Hepatocyte (in vitro differentiated cells): ENCODE results near the gene PVR.

ENCODE experiments used
- CTCF ChIP-seq: fragments of 200-600 bp; sonication (generic); IDR thresholded peaks from 2 replicates; pipeline ENCODE4 v1.5.1; 2016; ENCODE audit warnings: antibody characterized with exemption, mild to moderate bottlenecking; ENCODE audit not compliant: poor library complexity
- EZH2 ChIP-seq: fragments of 200-600 bp; sonication (generic); IDR thresholded peaks from 2 replicates; pipeline ENCODE4 v1.6.1; 2016; ENCODE audit warnings: antibody characterized with exemption, mild to moderate bottlenecking, borderline replicate concordance
- EZH2phosphoT487 ChIP-seq: fragments of 200-600 bp; sonication (generic); IDR thresholded peaks from one replicate; pipeline ENCODE4 v1.6.1; 2018; ENCODE audit warnings: antibody characterized with exemption, mild to moderate bottlenecking, low read depth, moderate library complexity; ENCODE audit not compliant: unreplicated experiment, severe bottlenecking

- TF ChIP-seq CTCF: no peak
- no peak for TF ChIP-seq EZH2
- no peak for TF ChIP-seq EZH2phosphoT487
Measured at GRCh38 chr19:44686896-44687295, 43.2 kb downstream of the PVR start.
